Measurements from ENCODE around the gene ATOSB.
"Not testable (repeated sequence)": the region's sequence is repeated elsewhere in the genome, so short reads cannot be mapped to it uniquely, and the experiment has no call there.

The ATOSB gene, protein sequence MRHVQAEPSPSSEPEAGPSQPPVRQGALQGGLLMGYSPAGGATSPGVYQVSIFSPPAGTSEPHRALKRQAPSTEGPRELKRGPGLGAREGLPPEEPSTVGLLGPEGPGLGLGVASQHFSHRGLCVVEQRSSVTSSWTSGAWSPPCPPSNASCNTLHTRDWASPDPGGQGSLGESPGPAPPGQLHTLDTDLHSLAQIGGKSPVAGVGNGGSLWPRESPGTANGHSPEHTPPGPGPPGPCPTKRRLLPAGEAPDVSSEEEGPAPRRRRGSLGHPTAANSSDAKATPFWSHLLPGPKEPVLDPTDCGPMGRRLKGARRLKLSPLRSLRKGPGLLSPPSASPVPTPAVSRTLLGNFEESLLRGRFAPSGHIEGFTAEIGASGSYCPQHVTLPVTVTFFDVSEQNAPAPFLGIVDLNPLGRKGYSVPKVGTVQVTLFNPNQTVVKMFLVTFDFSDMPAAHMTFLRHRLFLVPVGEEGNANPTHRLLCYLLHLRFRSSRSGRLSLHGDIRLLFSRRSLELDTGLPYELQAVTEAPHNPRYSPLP

GRCh38 chr9:35115680-35116538 is at the start of gene ATOSB:
TSS of gene ATOSB (minus strand) at chr9:35115862. CDS start at chr9:35108274, 7,588 bp downstream.
- peak; percentile 100 for DNase-seq

DNA sequence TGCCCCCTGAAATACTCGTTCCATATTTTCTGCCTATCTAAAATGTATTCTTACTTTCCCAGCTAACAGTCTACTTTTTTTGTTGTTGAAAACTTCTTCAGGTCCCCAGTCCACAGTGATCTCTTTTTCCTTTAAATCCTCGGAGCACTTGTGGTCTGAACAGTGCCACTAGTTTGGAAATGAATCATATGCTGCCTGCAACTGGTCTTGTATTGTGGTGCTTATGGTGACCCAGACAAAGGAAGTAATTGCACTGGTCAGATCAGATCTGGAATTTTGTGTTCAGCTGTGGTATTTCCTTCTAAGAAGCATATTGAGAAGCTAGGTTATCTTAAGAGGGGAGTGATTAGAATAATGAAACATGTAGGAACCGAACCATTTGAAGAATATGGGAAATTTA is 49.0 kb upstream of the ATOSB start:
- DNase-seq, result no peak

- no peak for DNase-seq
These were observed 47.8 kb upstream of the ATOSB start for GRCh38 chr9:35163413-35163812.

- no peak for DNase-seq
These were observed 47.1 kb upstream of the ATOSB start for GRCh38 chr9:35162605-35163315.

GRCh38 chr9:35161713-35162604 is 46.3 kb upstream of the ATOSB start, which contains the start of gene UNC13B:
TSS of gene UNC13B (plus strand) at chr9:35162009. CDS start at chr9:35162284, 275 bp downstream.
- DNase-seq, result peak; percentile 98

GRCh38 chr9:35158501-35159280 is 43.0 kb upstream of the ATOSB start:
- DNase-seq, result no peak

DNA sequence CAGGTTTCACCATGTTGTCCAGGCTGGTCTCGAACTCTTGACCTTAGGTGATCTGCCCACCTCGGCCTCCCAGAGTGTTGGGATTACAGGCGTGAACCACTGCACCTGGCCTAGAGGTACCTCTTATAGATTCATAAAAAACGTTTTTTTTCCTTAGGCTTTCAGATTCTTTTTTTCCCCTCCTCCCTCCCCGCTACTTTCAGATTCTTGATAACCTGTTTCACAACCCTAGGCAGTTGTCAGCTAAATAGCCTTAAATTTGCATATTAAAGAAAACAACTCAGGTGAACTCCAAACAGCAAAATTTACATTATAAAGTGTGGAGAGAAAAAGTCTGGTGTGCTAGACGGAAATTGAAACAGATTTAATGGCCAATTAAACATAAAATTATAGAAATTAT is 42.2 kb upstream of the ATOSB start:
- DNase-seq, result not testable (repeated sequence)

GRCh38 chr9:35156781-35157180 is 41.1 kb upstream of the ATOSB start:
- DNase-seq, result no peak

DNA sequence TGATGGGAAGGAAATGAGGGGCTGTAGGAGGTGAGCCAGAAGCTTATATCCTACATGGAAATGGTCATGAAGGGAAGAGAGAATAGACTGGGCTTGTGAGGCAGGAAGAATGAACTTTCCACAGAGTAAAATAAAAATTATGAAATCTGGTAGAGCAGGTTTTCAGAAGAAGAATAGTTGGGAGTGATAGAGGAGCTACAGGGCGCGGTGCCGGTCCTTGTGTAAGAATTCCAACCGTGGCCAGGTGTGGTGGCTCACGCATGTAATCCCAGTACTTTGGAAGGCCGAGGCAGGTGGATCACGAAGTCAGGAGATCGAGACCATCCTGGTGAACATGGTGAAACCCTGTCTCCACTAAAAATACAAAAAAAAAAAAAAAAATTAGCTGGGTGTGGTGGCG is 37.3 kb upstream of the ATOSB start:
- DNase-seq, result no peak

DNA sequence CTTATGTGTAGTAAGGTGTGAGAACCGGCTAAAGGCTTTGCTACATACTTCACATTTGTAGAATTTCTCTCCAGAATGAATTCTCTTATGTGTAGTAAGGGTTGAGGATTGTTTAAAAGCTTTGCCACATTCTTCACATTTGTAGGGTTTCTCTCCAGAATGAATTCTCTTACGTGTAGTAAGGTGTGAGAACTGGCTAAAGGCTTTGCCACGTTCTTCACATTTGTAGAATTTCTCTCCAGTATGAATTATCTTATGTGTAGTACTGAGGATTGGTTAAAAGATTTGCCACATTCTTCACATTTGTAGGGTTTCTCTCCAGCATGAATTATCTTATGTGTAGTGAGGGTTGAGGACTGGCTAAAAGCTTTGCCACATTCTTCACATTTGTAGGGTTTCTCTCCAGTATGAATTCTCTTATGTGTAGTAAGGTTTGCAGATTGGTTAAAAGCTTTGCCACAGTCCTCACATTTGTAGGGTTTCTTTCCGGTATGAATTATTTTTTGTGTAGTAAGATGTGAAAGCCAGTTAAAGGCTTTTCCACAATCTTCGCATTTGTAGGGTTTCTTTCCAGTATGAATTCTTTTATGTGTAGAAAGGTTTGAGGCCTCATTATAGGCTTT is 32.4 kb upstream of the ATOSB start:
- not testable (repeated sequence) for DNase-seq

- no peak for DNase-seq
These were observed 26.4 kb upstream of the ATOSB start for GRCh38 chr9:35142037-35142436.

DNA sequence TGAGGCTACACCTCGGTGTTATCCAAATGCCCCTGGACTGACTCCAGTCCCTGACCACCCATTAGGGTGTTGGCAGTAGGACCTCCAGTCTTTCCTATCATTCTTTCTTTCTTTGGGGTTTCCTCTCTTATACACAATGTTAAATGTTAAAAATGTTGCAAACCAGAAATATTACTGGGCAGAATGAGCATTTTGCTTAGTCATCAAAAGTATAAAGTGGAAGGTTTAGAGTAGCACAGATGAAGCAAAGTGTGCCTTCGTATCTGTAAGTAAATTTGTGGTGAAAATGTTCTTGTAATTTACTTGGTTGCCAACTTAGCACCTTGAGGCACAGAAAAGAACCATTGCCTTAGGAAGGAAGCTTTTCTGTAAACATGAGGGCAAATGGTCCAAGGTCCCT is 24.4 kb upstream of the ATOSB start:
- DNase-seq, result no peak

GRCh38 chr9:35136866-35137265 is 21.2 kb upstream of the ATOSB start:
- DNase-seq, result peak; percentile 25

DNA sequence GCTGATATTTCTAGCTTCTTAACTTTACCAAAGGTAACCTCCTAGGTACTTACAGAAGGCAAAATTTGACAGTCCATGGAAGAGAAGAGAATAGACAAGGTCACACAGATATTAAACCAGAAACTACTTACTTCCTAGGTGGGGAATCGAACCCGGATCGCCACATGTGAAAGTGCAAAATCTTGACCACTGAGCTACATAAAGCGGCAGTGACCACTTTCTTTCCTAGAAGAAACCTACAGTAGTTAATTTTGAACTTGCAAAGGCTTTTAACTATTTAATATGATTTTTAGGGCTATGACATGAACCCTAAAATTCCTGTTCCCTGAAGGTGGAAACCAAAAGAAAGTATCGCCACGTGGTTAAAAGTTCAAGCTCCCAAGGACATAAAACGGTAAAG is 20.3 kb upstream of the ATOSB start:
- DNase-seq, result peak; percentile 7

GRCh38 chr9:35134920-35135319 is 19.3 kb upstream of the ATOSB start:
- no peak for DNase-seq

GRCh38 chr9:35116898-35117551 is 1.4 kb upstream of the ATOSB start:
- DNase-seq, result peak; percentile 95

DNA sequence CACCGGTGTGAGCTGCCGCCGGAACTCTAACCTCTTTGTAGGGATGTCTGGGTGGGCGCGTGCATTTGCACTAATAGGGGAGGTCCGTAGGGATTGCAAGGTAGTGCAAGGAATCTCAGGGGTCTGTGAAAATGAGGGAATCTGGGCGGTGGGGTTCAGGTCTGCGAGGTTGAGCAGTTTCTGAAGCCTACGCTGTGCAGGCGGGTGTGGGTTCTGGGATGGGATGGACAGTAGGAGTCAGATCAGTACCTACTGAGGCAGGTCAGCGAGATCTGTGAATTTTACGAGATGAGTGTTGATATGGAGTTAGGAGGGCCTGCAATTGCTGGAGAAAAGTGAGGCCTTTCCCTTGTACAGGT is 856 bp upstream of the ATOSB start:
- DNase-seq, result no peak

- DNase-seq, result peak; percentile 79
These were observed 628 bp downstream of the ATOSB start for GRCh38 chr9:35114840-35115628.
